ENCODE results near the gene THAP7.
"Not testable (repeated sequence)": the region's sequence is repeated elsewhere in the genome, so short reads cannot be mapped to it uniquely, and the experiment has no call there.

THAP7 gene

GRCh38 chr22:20974336-20974955 is 27.5 kb downstream of the THAP7 start:
- Histone ChIP-seq H3K9me3 (ENCODE audit: control insufficient read depth, low read length) (no peaks in the 10 kb centered on the region), H3K4me3 (ENCODE audit: low read length) (no peak overlapping the region)

GRCh38 chr22:20973634-20974286 is 28.2 kb downstream of the THAP7 start:
- no peaks in the 10 kb centered on the region for H3K27me3 ChIP-seq (ENCODE audit: control insufficient read depth, insufficient read depth, low read length)
- no peaks in the 10 kb centered on the region for H3K36me3 ChIP-seq (ENCODE audit: control insufficient read depth, insufficient read depth, low read length)
- H3K4me1 ChIP-seq (ENCODE audit: control insufficient read depth, insufficient read depth, low read length) = no peaks in the 10 kb centered on the region
- no peak overlapping the region for H3K9ac ChIP-seq (ENCODE audit: low read length)
- H3K9me3 ChIP-seq (ENCODE audit: control insufficient read depth, low read length) = no peaks in the 10 kb centered on the region
- no peak overlapping the region for H3K4me3 ChIP-seq (ENCODE audit: low read length)

More at GRCh38 chr22:20974336-20974955, 27.5 kb downstream of the THAP7 start:
- peaks cover under 1% of the 10 kb centered on the region for H3K4me1 ChIP-seq (ENCODE audit: control insufficient read depth, insufficient read depth, low read length)
- peaks cover under 1% of the 10 kb centered on the region for H3K27me3 ChIP-seq (ENCODE audit: control insufficient read depth, insufficient read depth, low read length)
- H3K36me3 ChIP-seq (ENCODE audit: control insufficient read depth, insufficient read depth, low read length) = no peaks in the 10 kb centered on the region
- no peak overlapping the region for H3K9ac ChIP-seq (ENCODE audit: low read length)

- H3K4me3 ChIP-seq (ENCODE audit: low read length) = no peak overlapping the region
- no peaks in the 10 kb centered on the region for H3K27me3 ChIP-seq (ENCODE audit: control insufficient read depth, insufficient read depth, low read length)
- no peaks in the 10 kb centered on the region for H3K36me3 ChIP-seq (ENCODE audit: control insufficient read depth, insufficient read depth, low read length)
- H3K4me1 ChIP-seq (ENCODE audit: control insufficient read depth, insufficient read depth, low read length) = no peaks in the 10 kb centered on the region
- H3K9ac ChIP-seq (ENCODE audit: low read length) = no peak overlapping the region
- no peaks in the 10 kb centered on the region for H3K9me3 ChIP-seq (ENCODE audit: control insufficient read depth, low read length)
Measured at GRCh38 chr22:20972933-20973577, 28.9 kb downstream of the THAP7 start.

GRCh38 chr22:20972014-20972694 is 29.8 kb downstream of the THAP7 start:
- not testable (repeated sequence) for H3K9me3 ChIP-seq (ENCODE audit: control insufficient read depth, low read length); H3K4me3 ChIP-seq (ENCODE audit: low read length); H3K9ac ChIP-seq (ENCODE audit: low read length); H3K4me1 ChIP-seq (ENCODE audit: control insufficient read depth, insufficient read depth, low read length); H3K27me3 ChIP-seq (ENCODE audit: control insufficient read depth, insufficient read depth, low read length); H3K36me3 ChIP-seq (ENCODE audit: control insufficient read depth, insufficient read depth, low read length)

- Histone ChIP-seq H3K36me3 (ENCODE audit: control insufficient read depth, insufficient read depth, low read length) (no peaks in the 10 kb centered on the region), H3K4me3 (ENCODE audit: low read length) (no peak overlapping the region), H3K4me1 (ENCODE audit: control insufficient read depth, insufficient read depth, low read length) (no peaks in the 10 kb centered on the region), H3K27me3 (ENCODE audit: control insufficient read depth, insufficient read depth, low read length) (no peaks in the 10 kb centered on the region), H3K9me3 (ENCODE audit: control insufficient read depth, low read length) (no peaks in the 10 kb centered on the region), H3K9ac (ENCODE audit: low read length) (no peak overlapping the region)
Measured at GRCh38 chr22:20970939-20971657, 30.8 kb downstream of the THAP7 start.

- H3K9ac ChIP-seq (ENCODE audit: low read length) = no peak overlapping the region
Measured at GRCh38 chr22:20968281-20968977, 33.5 kb downstream of the THAP7 start.

GRCh38 chr22:20967697-20968211 is 34.2 kb downstream of the THAP7 start:
- Histone ChIP-seq H3K27me3 (ENCODE audit: control insufficient read depth, insufficient read depth, low read length) (peaks cover 22% of the 10 kb centered on the region), H3K36me3 (ENCODE audit: control insufficient read depth, insufficient read depth, low read length) (no peaks in the 10 kb centered on the region), H3K9ac (ENCODE audit: low read length) (no peak overlapping the region), H3K9me3 (ENCODE audit: control insufficient read depth, low read length) (no peaks in the 10 kb centered on the region), H3K4me1 (ENCODE audit: control insufficient read depth, insufficient read depth, low read length) (no peaks in the 10 kb centered on the region), H3K4me3 (ENCODE audit: low read length) (no peak overlapping the region)

More at GRCh38 chr22:20968281-20968977, 33.5 kb downstream of the THAP7 start:
- Histone ChIP-seq H3K9me3 (ENCODE audit: control insufficient read depth, low read length) (no peaks in the 10 kb centered on the region), H3K4me1 (ENCODE audit: control insufficient read depth, insufficient read depth, low read length) (no peaks in the 10 kb centered on the region), H3K4me3 (ENCODE audit: low read length) (no peak overlapping the region), H3K36me3 (ENCODE audit: control insufficient read depth, insufficient read depth, low read length) (no peaks in the 10 kb centered on the region), H3K27me3 (ENCODE audit: control insufficient read depth, insufficient read depth, low read length) (peaks cover 20% of the 10 kb centered on the region)

- no peaks in the 10 kb centered on the region for H3K36me3 ChIP-seq (ENCODE audit: control insufficient read depth, insufficient read depth, low read length)
- H3K9ac ChIP-seq (ENCODE audit: low read length) = no peak within 1 kb of the TSS
- H3K9me3 ChIP-seq (ENCODE audit: control insufficient read depth, low read length) = no peaks in the 10 kb centered on the region
- H3K4me1 ChIP-seq (ENCODE audit: control insufficient read depth, insufficient read depth, low read length) = no peaks in the 10 kb centered on the region
- no peak within 1 kb of the TSS for H3K4me3 ChIP-seq (ENCODE audit: low read length)
- peaks cover 24% of the 10 kb centered on the region for H3K27me3 ChIP-seq (ENCODE audit: control insufficient read depth, insufficient read depth, low read length)
Measured at GRCh38 chr22:20966883-20967696, 34.8 kb downstream of the THAP7 start, which contains the start of gene AIFM3. AIFM3 (plus strand) TSS chr22:20967255; CDS start chr22:20967945, 690 bp downstream.

- Histone ChIP-seq H3K27me3 (ENCODE audit: control insufficient read depth, insufficient read depth, low read length) (peaks cover 24% of the 10 kb centered on the region), H3K36me3 (ENCODE audit: control insufficient read depth, insufficient read depth, low read length) (no peaks in the 10 kb centered on the region), H3K4me1 (ENCODE audit: control insufficient read depth, insufficient read depth, low read length) (peaks cover 6% of the 10 kb centered on the region), H3K9me3 (ENCODE audit: control insufficient read depth, low read length) (no peaks in the 10 kb centered on the region), H3K4me3 (ENCODE audit: low read length) (no peak overlapping the region), H3K9ac (ENCODE audit: low read length) (no peak overlapping the region)
Measured at GRCh38 chr22:20965888-20966855, 35.7 kb downstream of the THAP7 start.

All from mucosa of stomach (tissue), 1 donor.